ENCODE results near the gene CPT1A.
A peak's percentile ranks its signal among the peaks of the same experiment; 100 is the strongest.
"Not testable (repeated sequence)": the region's sequence is repeated elsewhere in the genome, so short reads cannot be mapped to it uniquely, and the experiment has no call there.

Gene CPT1A

GRCh38 chr11:68863553-68864265 is 22.0 kb upstream of the CPT1A start:
- Histone ChIP-seq H3K27ac (peak overlapping the region in 1 of 2 donors; percentile 26), H3K4me3 (no peak overlapping the region)
- TF ChIP-seq CTCF (IDR thresholded peaks at IDR 0.05): no peak
- no peak for DNase-seq (ENCODE audit: low spot score)

GRCh38 chr11:68862421-68862820 is 20.7 kb upstream of the CPT1A start:
- DNase-seq (ENCODE audit: low spot score): no peak
- TF ChIP-seq CTCF (IDR thresholded peaks at IDR 0.05): no peak
- Histone ChIP-seq H3K4me3 (no peak overlapping the region), H3K27ac (no peak overlapping the region)

GRCh38 chr11:68859123-68859522 is 17.4 kb upstream of the CPT1A start:
- H3K4me3 ChIP-seq: no peak overlapping the region
- no peak overlapping the region for H3K27ac ChIP-seq
- TF ChIP-seq CTCF (IDR thresholded peaks at IDR 0.05): no peak
- no peak for DNase-seq (ENCODE audit: low spot score)

GRCh38 chr11:68857037-68857586 is 15.4 kb upstream of the CPT1A start:
- Histone ChIP-seq H3K27ac (no peak overlapping the region), H3K4me3 (no peak overlapping the region)
- DNase-seq (ENCODE audit: low spot score): no peak
- TF ChIP-seq CTCF (IDR thresholded peaks at IDR 0.05): no peak

- H3K4me3 ChIP-seq; H3K27ac ChIP-seq; DNase-seq (ENCODE audit: low spot score): not testable (repeated sequence)
These were observed 14.8 kb upstream of the CPT1A start for GRCh38 chr11:68856425-68857030.

GRCh38 chr11:68855205-68855981 is 13.7 kb upstream of the CPT1A start:
- Histone ChIP-seq H3K4me3 (peak overlapping the region; percentile 75), H3K27ac (peak overlapping the region in 1 of 2 donors; percentile 46)
- TF ChIP-seq CTCF (IDR thresholded peaks at IDR 0.05): no peak
- DNase-seq (ENCODE audit: low spot score): no peak

GRCh38 chr11:68854273-68854958 is 12.7 kb upstream of the CPT1A start:
- no peak for TF ChIP-seq CTCF (IDR thresholded peaks at IDR 0.05)
- Histone ChIP-seq H3K4me3 (peak overlapping the region; percentile 75), H3K27ac (no peak overlapping the region)
- DNase-seq (ENCODE audit: low spot score): no peak

All from coronary artery (tissue), 2 donors.